Tibial nerve (tissue), 4 donors: ENCODE data around the gene PISD. TPM values are rescaled to one million over a fixed set of nuclear protein-coding genes. Genes with fewer than 3 reads are reported as not detected.
A peak's percentile ranks its signal among the peaks of the same experiment; 100 is the strongest.
"Not testable (repeated sequence)": the region's sequence is repeated elsewhere in the genome, so short reads cannot be mapped to it uniquely, and the experiment has no call there.

Experiments used
- DNase-seq, 2 donors: peaks; one replicate each; pipeline ENCODE4 v3.0.0-alpha.2; 2019; ENCODE audit warnings: low spot score in 2 of 2
- H3K27ac ChIP-seq, 4 donors: fragments of 200-600 bp; sonication (generic) in 3 of 4; one replicate each; pipeline ENCODE4 v1.5.1; 2017 to 2019; ENCODE audit warnings: mild to moderate bottlenecking in 1 of 4
- H3K27me3 ChIP-seq, 2 donors: fragments of 200-600 bp; sonication (generic) in 1 of 2; one replicate each; pipeline versions ENCODE4 v1.5.1 to v1.6.0; 2017 to 2019
- H3K36me3 ChIP-seq, 3 donors: fragments of 200-600 bp; sonication (generic); one replicate each; pipeline ENCODE4 v1.5.1; 2018 to 2019
- H3K4me1 ChIP-seq, 4 donors: fragments of 200-600 bp; sonication (generic) in 3 of 4; one replicate each; pipeline ENCODE4 v1.5.1; 2017 to 2019
- H3K4me3 ChIP-seq, 4 donors: fragments of 200-600 bp; sonication (generic) in 3 of 4; one replicate each; pipeline ENCODE4 v1.5.1; 2017 to 2019; ENCODE audit warnings: mild to moderate bottlenecking in 1 of 4, moderate library complexity in 1 of 4
- H3K9me3 ChIP-seq, 4 donors: fragments of 200-600 bp; sonication (generic) in 3 of 4; one replicate each; pipeline ENCODE4 v1.5.1; 2017 to 2019
- CTCF ChIP-seq, 5 experiments: fragments of 200-600 bp in 3 of 5; fragments of 450-650 bp in 2 of 5; sonication (generic) in 3 of 5; IDR thresholded peaks; one replicate each; pipeline ENCODE4 v1.5.1; 2016 to 2019; ENCODE audit warnings: antibody characterized with exemption in 5 of 5, mild to moderate bottlenecking in 3 of 5, moderate library complexity in 2 of 5
- EP300 ChIP-seq, 2 donors: sonication (generic); formaldehyde crosslinking; IDR thresholded peaks; one replicate each; pipeline ENCODE4 v1.6.1; 2017; ENCODE audit warnings: antibody characterized with exemption in 2 of 2, mild to moderate bottlenecking in 1 of 2
- POLR2A ChIP-seq, 2 donors: fragments of 450-650 bp; IDR thresholded peaks; one replicate each; pipeline ENCODE4 v1.6.1; 2017; ENCODE audit warnings: antibody characterized with exemption in 2 of 2, mild to moderate bottlenecking in 2 of 2, moderate library complexity in 2 of 2
- WGBS, 2 donors: methylation state at CpG; one replicate each; pipeline ENCODE4 v1.1.5; 2018; 5-methylcytosine and 5-hydroxymethylcytosine counted together
- total RNA-seq, 4 donors: library from RNA; depleted of rRNA; stranded (reverse); fragments of >200 nt; gene quantifications; one replicate each; pipeline ENCODE4 v1.1.0, GENCODE V29; 2016

Gene PISD
- 10 to 100 TPM; 26.9 to 44.7 (median 36.2) TPM for total RNA-seq

- DNase-seq: peak; percentile 94 to 95
- peak within 1 kb of the TSS; percentile 53 to 93 (median 81) for H3K4me3 ChIP-seq
- no peaks in the 10 kb centered on the region for H3K36me3 ChIP-seq
- TF ChIP-seq EP300 (IDR thresholded peaks at IDR 0.05): peak; percentile 45 to 88
- TF ChIP-seq CTCF (IDR thresholded peaks at IDR 0.05): no peak
- TF ChIP-seq POLR2A (IDR thresholded peaks at IDR 0.05): peak in 1 of 2 donors; percentile 57
- 4 to 5% methylated on average over 48 to 52 of the region's 52 CpGs for WGBS, 2 donors
- peaks cover 0 to 29% (median 13%) of the 10 kb centered on the region in 4 donors for H3K4me1 ChIP-seq
- peak within 1 kb of the TSS; percentile 10 to 76 (median 60) for H3K27ac ChIP-seq
- H3K27me3 ChIP-seq: no peaks in the 10 kb centered on the region
- no peaks in the 10 kb centered on the region for H3K9me3 ChIP-seq
Measured at GRCh38 chr22:31661851-31662667, at the start of gene PISD. Gene PISD, minus strand, starts transcription at chr22:31662215. Its CDS starts 7 bp downstream, at chr22:31662208.

GRCh38 chr22:31711226-31711625, 49.2 kb upstream of the PISD start:
- not testable (repeated sequence) for DNase-seq, H3K4me1 ChIP-seq, H3K27ac ChIP-seq, H3K4me3 ChIP-seq, H3K27me3 ChIP-seq, H3K9me3 ChIP-seq
- 88 to 89% methylated on average over 12 of the region's 12 CpGs for WGBS, 2 donors
- H3K36me3 ChIP-seq: peaks cover under 1 to 84% (median 3%) of the 10 kb centered on the region in 3 donors

GRCh38 chr22:31707519-31707918, 45.5 kb upstream of the PISD start:
- TF ChIP-seq EP300 (IDR thresholded peaks at IDR 0.05) (no peak), CTCF (IDR thresholded peaks at IDR 0.05) (no peak), POLR2A (IDR thresholded peaks at IDR 0.05) (no peak)
- Histone ChIP-seq H3K27ac (no peak overlapping the region), H3K27me3 (no peaks in the 10 kb centered on the region), H3K4me3 (no peak overlapping the region), H3K4me1 (no peaks in the 10 kb centered on the region), H3K9me3 (no peaks in the 10 kb centered on the region), H3K36me3 (peaks cover 0 to 82% (median 7%) of the 10 kb centered on the region in 3 donors)
- WGBS, 2 donors: 89 to 92% methylated on average over 8 of the region's 8 CpGs
- DNase-seq: no peak

GRCh38 chr22:31695423-31695822, 33.4 kb upstream of the PISD start:
- Histone ChIP-seq H3K4me3 (no peak overlapping the region), H3K36me3 (peaks cover 0 to 97% (median 0%) of the 10 kb centered on the region in 3 donors), H3K27me3 (no peaks in the 10 kb centered on the region), H3K4me1 (no peaks in the 10 kb centered on the region), H3K27ac (no peak overlapping the region), H3K9me3 (no peaks in the 10 kb centered on the region)
- TF ChIP-seq EP300 (IDR thresholded peaks at IDR 0.05): no peak
- TF ChIP-seq CTCF (IDR thresholded peaks at IDR 0.05): no peak
- no peak for TF ChIP-seq POLR2A (IDR thresholded peaks at IDR 0.05)
- DNase-seq: no peak
- WGBS, 2 donors: 83 to 85% methylated on average over 4 of the region's 4 CpGs

GRCh38 chr22:31694046-31694445, 32.0 kb upstream of the PISD start:
- not testable (repeated sequence) for H3K9me3 ChIP-seq, H3K4me3 ChIP-seq, H3K27ac ChIP-seq, H3K27me3 ChIP-seq, H3K4me1 ChIP-seq, DNase-seq
- 89 to 94% methylated on average over 11 of the region's 11 CpGs for WGBS, 2 donors
- peaks cover 0 to 100% (median 0%) of the 10 kb centered on the region in 3 donors for H3K36me3 ChIP-seq

- 96 to 100% methylated on average over 1 of the region's 1 CpG for WGBS, 2 donors
- H3K27ac ChIP-seq: no peak overlapping the region
- no peak for TF ChIP-seq EP300 (IDR thresholded peaks at IDR 0.05)
- no peak for TF ChIP-seq CTCF (IDR thresholded peaks at IDR 0.05)
- no peak for TF ChIP-seq POLR2A (IDR thresholded peaks at IDR 0.05)
- DNase-seq: no peak
- H3K9me3 ChIP-seq: no peaks in the 10 kb centered on the region
- H3K4me1 ChIP-seq: no peaks in the 10 kb centered on the region
- no peak overlapping the region for H3K4me3 ChIP-seq
- no peaks in the 10 kb centered on the region for H3K27me3 ChIP-seq
- peaks cover 0 to 100% (median 0%) of the 10 kb centered on the region in 3 donors for H3K36me3 ChIP-seq
Measured at GRCh38 chr22:31692186-31692886, 30.3 kb upstream of the PISD start.
